Bronchial epithelial cell (primary cell): ENCODE data around the gene TNK1. TPM values are rescaled to one million over a fixed set of nuclear protein-coding genes. Genes with fewer than 3 reads are reported as not detected.

Source experiments
- DNase-seq: peaks from one replicate; pipeline ENCODE4 v3.0.0-alpha.2; 2010; ENCODE audit warnings: low read depth
- FAIRE-seq: peaks from 2 replicates; lab custom pipeline; 2011; peaks lifted over from hg19 to GRCh38; lab: Jason Lieb, UNC
- H3K27me3 ChIP-seq: 2 replicates; pipeline ENCODE4 v1.5.1; 2011; ENCODE audit warnings: low read length; ENCODE audit not compliant: control insufficient read depth, insufficient read depth
- H3K36me3 ChIP-seq: 2 replicates; pipeline ENCODE4 v1.5.1; 2011; ENCODE audit warnings: low read length; ENCODE audit not compliant: control insufficient read depth, insufficient read depth
- H3K4me3 ChIP-seq: 2 replicates; pipeline ENCODE4 v1.5.1; 2011; ENCODE audit warnings: mild to moderate bottlenecking, low read depth, low read length, control low read depth
- total RNA-seq: library from RNA; depleted of rRNA; stranded (reverse); fragments of >200 nt; gene quantifications from 2 replicates; pipeline ENCODE4 v1.2.1, GENCODE V29; 2014
- TF ChIP-seq, protein P1 (sequence below): IDR thresholded peaks from 2 replicates; pipeline ENCODE4 v1.5.1; 2011; ENCODE audit warnings: mild to moderate bottlenecking, moderate library complexity, low read length, control low read depth, inconsistent platforms; ENCODE audit not compliant: insufficient read depth, severe bottlenecking

The TNK1 gene
- total RNA-seq, 1 donor from 2014 or later: 11.8 TPM

DNA sequence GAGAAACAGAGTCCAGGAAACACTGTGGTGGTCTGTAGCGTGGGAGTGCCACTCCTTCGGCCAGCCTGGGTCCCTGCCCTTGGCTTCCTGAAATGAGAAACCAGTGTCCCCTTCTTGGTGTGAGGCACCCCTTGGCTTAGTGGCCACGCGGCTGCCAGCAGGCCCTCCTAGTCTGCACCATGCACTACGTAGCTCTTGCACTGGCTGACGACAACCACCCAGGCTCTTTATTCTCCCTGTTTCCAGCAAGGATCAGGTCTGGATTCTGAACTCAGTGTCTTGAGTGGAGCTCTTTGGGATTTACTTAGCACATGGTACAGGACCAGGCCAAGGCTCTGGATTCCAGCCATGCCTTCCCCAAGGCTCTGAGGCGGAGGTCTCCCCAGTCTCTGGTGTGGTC, 46.7 kb downstream of the TNK1 start:
- H3K4me3 ChIP-seq: no peak overlapping the region
- TF ChIP-seq, protein P1, sequence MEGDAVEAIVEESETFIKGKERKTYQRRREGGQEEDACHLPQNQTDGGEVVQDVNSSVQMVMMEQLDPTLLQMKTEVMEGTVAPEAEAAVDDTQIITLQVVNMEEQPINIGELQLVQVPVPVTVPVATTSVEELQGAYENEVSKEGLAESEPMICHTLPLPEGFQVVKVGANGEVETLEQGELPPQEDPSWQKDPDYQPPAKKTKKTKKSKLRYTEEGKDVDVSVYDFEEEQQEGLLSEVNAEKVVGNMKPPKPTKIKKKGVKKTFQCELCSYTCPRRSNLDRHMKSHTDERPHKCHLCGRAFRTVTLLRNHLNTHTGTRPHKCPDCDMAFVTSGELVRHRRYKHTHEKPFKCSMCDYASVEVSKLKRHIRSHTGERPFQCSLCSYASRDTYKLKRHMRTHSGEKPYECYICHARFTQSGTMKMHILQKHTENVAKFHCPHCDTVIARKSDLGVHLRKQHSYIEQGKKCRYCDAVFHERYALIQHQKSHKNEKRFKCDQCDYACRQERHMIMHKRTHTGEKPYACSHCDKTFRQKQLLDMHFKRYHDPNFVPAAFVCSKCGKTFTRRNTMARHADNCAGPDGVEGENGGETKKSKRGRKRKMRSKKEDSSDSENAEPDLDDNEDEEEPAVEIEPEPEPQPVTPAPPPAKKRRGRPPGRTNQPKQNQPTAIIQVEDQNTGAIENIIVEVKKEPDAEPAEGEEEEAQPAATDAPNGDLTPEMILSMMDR: no peak
- FAIRE-seq (no peak), DNase-seq (no peak)
- no peaks in the 10 kb centered on the region for H3K27me3 ChIP-seq
- no peaks in the 10 kb centered on the region for H3K36me3 ChIP-seq

DNA sequence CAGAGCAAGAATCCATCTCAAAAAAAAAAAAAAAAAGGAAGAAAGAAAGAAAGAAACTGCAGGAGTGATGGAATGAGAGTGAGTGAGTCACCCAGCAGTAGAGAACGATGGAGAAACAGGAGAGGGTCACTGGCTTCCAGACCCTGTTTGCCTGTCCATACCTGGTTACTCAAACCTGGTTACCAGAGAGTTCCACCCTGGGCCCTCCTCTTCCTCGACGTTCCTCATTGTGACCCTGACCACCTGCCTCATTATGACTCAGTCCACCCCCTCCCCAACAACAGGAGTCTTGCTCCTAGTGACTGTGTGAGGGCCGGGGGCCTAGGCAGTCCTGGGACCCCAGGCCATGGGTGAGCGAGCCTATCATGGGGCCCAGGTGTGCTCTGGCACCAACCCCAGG, 47.7 kb downstream of the TNK1 start, which contains the start of gene SPEM3:
Gene SPEM3, plus strand, starts transcription at position 301 of the 400 bp plus-strand sequence. Its CDS starts 46 bp downstream, at position 347.
- FAIRE-seq: no peak
- Histone ChIP-seq H3K36me3 (no peaks in the 10 kb centered on the region), H3K4me3 (no peak within 1 kb of the TSS), H3K27me3 (no peaks in the 10 kb centered on the region)
- TF ChIP-seq, protein P1: no peak
- no peak for DNase-seq

DNA sequence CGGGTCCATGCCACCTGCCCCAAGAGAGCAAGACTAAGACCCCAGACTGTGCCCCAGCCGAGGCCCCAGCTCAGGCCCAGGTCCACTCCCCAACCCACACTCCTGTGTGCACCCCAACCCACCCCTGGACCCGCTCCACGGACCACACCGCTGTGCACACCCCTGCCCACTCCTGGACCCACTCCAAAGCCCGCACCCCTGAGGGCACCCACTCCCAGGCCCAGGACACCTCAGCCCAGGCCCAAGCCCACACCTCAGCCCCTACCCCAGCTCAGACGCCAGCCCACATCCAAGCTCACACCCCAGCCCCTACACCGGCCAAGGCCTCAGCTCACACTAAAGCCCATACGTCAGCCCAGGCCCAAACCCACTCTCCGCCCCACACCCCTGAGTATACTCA, 48.8 kb downstream of the TNK1 start:
- DNase-seq: no peak
- Histone ChIP-seq H3K4me3 (no peak overlapping the region), H3K36me3 (no peaks in the 10 kb centered on the region), H3K27me3 (no peaks in the 10 kb centered on the region)
- TF ChIP-seq, protein P1: no peak
- FAIRE-seq: no peak

GRCh38 chr17:7431231-7431630, 50.3 kb downstream of the TNK1 start:
- Histone ChIP-seq H3K36me3 (no peaks in the 10 kb centered on the region), H3K4me3 (no peak overlapping the region), H3K27me3 (no peaks in the 10 kb centered on the region)
- TF ChIP-seq, protein P1: no peak
- no peak for DNase-seq
- no peak for FAIRE-seq

DNA sequence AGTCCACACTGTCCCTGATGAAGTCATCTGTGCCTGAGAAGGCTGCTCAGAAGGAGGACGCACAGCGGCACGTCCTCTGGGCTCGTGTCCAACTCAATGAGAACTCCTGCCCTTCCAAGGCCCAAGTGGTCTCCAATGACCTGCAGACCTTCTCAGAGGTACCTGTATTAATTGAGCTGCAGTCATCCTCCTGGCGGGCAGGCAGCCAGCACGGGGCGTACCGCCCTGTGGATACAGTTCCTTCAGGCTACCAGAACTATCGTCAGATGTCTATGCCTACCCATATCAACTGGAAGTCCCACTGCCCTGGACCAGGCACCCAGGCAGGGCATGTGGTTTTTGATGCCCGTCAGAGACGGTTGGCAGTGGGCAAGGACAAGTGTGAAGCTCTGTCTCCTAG, 51.4 kb downstream of the TNK1 start:
- FAIRE-seq: no peak
- no peaks in the 10 kb centered on the region for H3K36me3 ChIP-seq
- TF ChIP-seq, protein P1: no peak

More for the DNA sequence above, 51.4 kb downstream of the TNK1 start:
- H3K27me3 ChIP-seq: no peaks in the 10 kb centered on the region
- H3K4me3 ChIP-seq: no peak overlapping the region
- no peak for DNase-seq
